GM21576 (cell line): ENCODE measurements around the gene PPOX.

ENCODE experiments used
- ATAC-seq: cut with Tn5 transposase; IDR thresholded peaks from one replicate; pipeline ENCODE4 v1.9.1; 2021; ENCODE audit warnings: mild to moderate bottlenecking, moderate library complexity; ENCODE audit not compliant: unreplicated experiment

Gene PPOX

GRCh38 chr1:161153176-161153575 lies 13.1 kb upstream of the PPOX start:
- ATAC-seq = no peak

- ATAC-seq = peak; percentile 83
Observed at GRCh38 chr1:161153682-161154337, 12.4 kb upstream of the PPOX start, which contains the start of gene UFC1. TSS of gene UFC1 (plus strand) at chr1:161153978. CDS start at chr1:161153998, 20 bp downstream.

- no peak for ATAC-seq
Observed at GRCh38 chr1:161157867-161158266, 8.4 kb upstream of the PPOX start.

- peak; percentile 8 for ATAC-seq
Observed at GRCh38 chr1:161158316-161159010, 7.8 kb upstream of the PPOX start.

GRCh38 chr1:161159087-161159912 lies 6.9 kb upstream of the PPOX start, which contains the start of gene USP21:
TSS of gene USP21 (plus strand) at chr1:161159500. CDS start at chr1:161160641, 1,141 bp downstream.
- ATAC-seq = peak; percentile 79

- ATAC-seq = no peak
Observed at GRCh38 chr1:161159913-161160243, 6.3 kb upstream of the PPOX start.

- no peak for ATAC-seq
Observed at GRCh38 chr1:161160671-161161145, 5.5 kb upstream of the PPOX start.

GRCh38 chr1:161161652-161162051 lies 4.6 kb upstream of the PPOX start:
- ATAC-seq = no peak

GRCh38 chr1:161162052-161162451 lies 4.2 kb upstream of the PPOX start:
- ATAC-seq = no peak

GRCh38 chr1:161162806-161163205 lies 3.4 kb upstream of the PPOX start:
- ATAC-seq = no peak

GRCh38 chr1:161163793-161164192 lies 2.4 kb upstream of the PPOX start:
- ATAC-seq = no peak

GRCh38 chr1:161164901-161165610 lies 1.2 kb upstream of the PPOX start:
- ATAC-seq = no peak

- peak; percentile 1 for ATAC-seq
Observed at GRCh38 chr1:161166669-161167548, 683 bp downstream of the PPOX start.

- ATAC-seq = no peak
Observed at GRCh38 chr1:161168906-161169305, 2.7 kb downstream of the PPOX start.

GRCh38 chr1:161171191-161171590 lies 5.0 kb downstream of the PPOX start:
- ATAC-seq = no peak

- ATAC-seq = no peak
Observed at GRCh38 chr1:161171696-161172095, 5.5 kb downstream of the PPOX start.

- ATAC-seq = no peak
Observed at GRCh38 chr1:161172349-161172748, 6.1 kb downstream of the PPOX start.

GRCh38 chr1:161172776-161173376 lies 6.7 kb downstream of the PPOX start:
- no peak for ATAC-seq

- ATAC-seq = no peak
Observed at GRCh38 chr1:161173711-161174110, 7.5 kb downstream of the PPOX start.
